Activated T-helper 9 cell treated with anti-CD3 and anti-CD28 coated beads, Interleukin-2, amount 50 U/mL, for 16 hours (primary cell): ENCODE measurements around the gene PIK3R1.
A peak's percentile ranks its signal among the peaks of the same experiment; 100 is the strongest.
"Not testable (repeated sequence)": the region's sequence is repeated elsewhere in the genome, so short reads cannot be mapped to it uniquely, and the experiment has no call there.

Experiments
- DNase-seq: peaks from one replicate; pipeline ENCODE4 v3.0.0-alpha.2; 2020; ENCODE audit warnings: low read depth

Gene PIK3R1

DNA sequence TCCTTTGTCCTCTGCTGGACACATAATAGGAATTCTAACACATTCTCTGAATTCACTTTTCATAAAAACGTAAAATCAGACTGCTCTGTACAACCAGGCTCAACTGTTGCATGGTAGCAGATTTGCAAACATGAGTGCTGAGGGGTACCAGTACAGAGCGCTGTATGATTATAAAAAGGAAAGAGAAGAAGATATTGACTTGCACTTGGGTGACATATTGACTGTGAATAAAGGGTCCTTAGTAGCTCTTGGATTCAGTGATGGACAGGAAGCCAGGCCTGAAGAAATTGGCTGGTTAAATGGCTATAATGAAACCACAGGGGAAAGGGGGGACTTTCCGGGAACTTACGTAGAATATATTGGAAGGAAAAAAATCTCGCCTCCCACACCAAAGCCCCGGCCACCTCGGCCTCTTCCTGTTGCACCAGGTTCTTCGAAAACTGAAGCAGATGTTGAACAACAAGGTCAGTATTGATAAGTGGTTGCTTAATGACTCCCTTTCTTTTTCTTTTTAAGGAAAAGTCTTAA is 11.1 kb downstream of the PIK3R1 start:
- DNase-seq = no peak

- DNase-seq = no peak
These were observed 12.1 kb downstream of the PIK3R1 start for GRCh38 chr5:68227532-68228160.

- DNase-seq = no peak
These were observed 13.9 kb downstream of the PIK3R1 start for GRCh38 chr5:68229416-68229815.

GRCh38 chr5:68230285-68230684 is 14.7 kb downstream of the PIK3R1 start:
- DNase-seq = no peak

GRCh38 chr5:68231414-68232076 is 16.0 kb downstream of the PIK3R1 start:
- no peak for DNase-seq

DNA sequence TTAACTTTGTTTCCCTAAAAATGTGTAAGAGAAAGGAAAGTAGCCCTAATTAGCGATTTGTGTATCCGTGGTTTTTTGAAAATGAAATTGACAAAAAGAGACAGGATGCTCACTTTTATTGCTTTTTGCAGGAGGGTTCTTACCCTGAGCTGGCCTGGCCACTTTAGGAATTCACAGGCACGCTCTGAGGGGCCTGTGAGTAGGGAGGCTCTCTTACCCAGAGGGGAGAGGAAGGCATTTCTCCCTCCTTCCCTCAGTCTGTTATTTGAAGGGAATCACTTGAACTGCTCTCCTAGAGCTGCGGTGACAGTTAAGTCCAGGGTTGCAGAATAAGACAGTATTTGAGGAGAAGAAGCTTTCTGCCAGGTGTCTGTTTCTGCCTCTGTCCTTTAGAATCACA is 16.7 kb downstream of the PIK3R1 start:
- DNase-seq = no peak

- DNase-seq = no peak
These were observed 17.5 kb downstream of the PIK3R1 start for GRCh38 chr5:68233075-68233474.

DNA sequence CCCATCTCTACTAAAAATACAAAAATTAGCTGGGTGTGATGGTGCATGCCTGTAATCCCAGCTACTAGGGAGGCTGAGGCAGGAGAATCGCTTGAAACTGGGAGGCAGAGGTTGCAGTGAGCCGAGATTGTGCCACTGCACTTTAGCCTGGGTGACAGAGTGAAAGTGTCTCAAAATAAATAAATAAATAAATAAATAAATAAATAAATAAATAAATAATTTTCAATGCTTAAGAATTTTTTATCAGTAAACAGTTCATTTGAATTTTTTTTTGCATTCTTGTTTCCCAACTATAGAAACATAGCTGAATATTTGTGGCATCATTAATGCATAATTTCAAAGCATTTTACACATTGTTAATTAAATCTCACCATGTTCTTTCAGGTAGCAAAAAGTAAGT is 19.7 kb downstream of the PIK3R1 start:
- not testable (repeated sequence) for DNase-seq

DNA sequence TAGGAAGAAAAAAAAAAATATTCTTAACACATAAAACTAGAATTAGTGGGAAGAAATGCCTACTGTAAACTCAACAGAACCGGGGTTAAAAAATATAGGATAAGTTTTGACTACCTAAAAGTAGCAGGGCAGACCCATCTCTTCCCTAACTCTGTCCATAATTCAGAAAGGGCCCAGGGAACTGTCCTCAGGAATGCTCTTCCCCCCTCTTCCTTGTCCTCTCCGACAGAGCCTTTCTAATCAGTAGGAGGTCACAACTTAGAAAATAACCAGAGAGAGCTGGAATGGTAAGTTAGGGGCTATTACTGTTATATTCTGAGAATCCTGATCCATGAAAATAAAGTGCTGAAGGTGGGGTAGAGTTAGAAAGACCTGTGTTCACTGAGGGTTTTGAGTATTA is 22.2 kb downstream of the PIK3R1 start:
- DNase-seq = no peak

GRCh38 chr5:68239487-68239886 is 23.9 kb downstream of the PIK3R1 start:
- DNase-seq = peak; percentile 60

DNA sequence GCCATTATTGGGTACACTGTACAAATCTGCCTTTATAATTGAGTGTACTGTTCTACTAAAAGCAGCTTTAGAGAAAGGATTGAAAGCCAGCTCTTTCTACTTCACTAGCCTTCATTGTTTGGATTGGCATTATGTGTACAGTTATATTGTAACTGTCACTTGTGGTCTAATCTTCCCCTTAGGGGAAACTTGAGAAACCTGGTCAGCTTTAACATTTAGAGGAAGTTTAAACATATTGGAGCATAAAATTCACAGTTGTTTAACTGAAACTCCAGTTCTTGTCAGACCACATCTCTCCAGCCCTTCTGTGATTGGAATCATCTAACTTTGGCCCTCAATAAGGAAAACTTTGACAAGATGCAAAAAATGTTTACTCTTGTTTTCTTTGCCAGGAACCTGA is 24.6 kb downstream of the PIK3R1 start:
- no peak for DNase-seq

GRCh38 chr5:68240771-68241170 is 25.2 kb downstream of the PIK3R1 start:
- no peak for DNase-seq

GRCh38 chr5:68242743-68243142 is 27.2 kb downstream of the PIK3R1 start:
- DNase-seq = no peak

- no peak for DNase-seq
These were observed 27.7 kb downstream of the PIK3R1 start for GRCh38 chr5:68243251-68243650.

DNA sequence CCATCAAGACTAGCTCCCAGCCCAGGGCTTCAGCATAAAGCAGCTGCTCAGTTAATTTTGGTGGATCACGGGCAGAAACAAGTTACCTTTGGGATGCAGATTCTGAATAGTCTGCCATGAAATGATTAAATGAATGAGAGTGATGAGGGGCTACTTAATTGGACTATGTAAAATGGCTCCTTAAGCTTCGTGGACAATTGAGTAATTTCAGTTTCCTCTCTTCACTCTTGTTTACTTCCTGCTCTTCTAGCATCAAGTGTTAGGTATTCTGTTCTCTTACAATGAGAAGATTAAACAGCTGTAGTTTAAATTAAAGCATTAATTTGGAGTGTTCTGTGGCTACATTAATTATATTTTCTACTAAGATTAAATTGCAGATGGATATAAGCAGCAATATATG is 28.1 kb downstream of the PIK3R1 start:
- DNase-seq = no peak

- DNase-seq = no peak
These were observed 29.8 kb downstream of the PIK3R1 start for GRCh38 chr5:68245319-68245718.

- no peak for DNase-seq
These were observed 31.2 kb downstream of the PIK3R1 start for GRCh38 chr5:68246802-68247201.

DNA sequence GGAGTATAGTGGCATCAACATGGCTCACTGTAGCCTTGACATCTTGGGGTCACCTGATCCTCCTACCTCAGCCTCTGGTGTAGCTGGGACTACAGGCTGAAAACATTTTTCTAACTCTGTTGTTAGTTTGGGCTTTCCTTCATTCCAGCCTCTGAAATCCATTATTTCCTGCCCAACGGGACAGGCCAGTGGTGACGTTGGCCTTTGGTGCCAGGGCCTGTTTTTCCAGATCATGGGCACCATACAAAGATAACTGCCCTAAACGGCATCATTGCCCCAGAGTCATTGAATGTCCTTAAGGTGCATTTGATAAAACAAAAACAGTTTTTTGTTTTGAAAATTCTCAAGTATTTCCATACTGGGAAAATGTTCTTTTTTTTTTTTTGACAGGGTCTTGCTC is 32.1 kb downstream of the PIK3R1 start:
- no peak for DNase-seq

DNA sequence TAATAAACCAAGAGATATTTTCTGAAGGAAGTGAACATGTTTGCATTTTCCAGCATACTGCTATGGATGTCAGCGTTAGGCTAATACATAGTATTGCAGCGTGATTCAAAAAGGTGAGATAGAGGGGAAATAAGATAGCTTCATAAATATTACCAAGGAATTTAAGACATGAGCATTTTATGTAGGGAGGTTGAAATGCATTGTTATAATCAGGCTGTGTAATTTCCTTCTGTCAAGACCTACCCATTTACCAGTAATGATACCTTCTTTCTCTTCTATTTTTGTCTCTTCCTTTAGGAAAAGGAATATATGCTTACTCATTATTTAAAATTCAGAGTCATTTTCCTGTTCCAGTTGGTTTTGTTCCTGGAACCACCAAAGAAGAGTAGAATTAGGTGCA is 33.3 kb downstream of the PIK3R1 start:
- no peak for DNase-seq

DNA sequence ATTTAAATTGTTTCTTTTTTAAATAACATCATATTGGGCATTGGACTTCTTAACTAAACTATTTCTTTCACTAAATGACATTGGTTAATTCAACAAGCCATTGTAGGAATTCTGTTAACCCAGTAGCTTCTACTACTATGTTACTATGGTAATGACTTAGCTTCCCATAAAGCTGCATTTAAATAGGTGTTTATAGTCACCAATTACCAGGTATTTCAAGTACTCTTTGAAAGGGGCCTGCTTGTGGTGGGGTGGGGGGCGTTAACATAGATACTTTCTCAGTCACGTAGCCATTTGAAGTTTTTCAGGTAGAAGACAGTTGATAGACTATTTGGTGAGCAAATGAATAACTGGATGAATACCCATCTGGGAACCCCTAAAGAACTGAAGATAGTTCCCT is 34.0 kb downstream of the PIK3R1 start:
- DNase-seq = no peak

- DNase-seq = no peak
These were observed 35.2 kb downstream of the PIK3R1 start for GRCh38 chr5:68250661-68251298.

DNA sequence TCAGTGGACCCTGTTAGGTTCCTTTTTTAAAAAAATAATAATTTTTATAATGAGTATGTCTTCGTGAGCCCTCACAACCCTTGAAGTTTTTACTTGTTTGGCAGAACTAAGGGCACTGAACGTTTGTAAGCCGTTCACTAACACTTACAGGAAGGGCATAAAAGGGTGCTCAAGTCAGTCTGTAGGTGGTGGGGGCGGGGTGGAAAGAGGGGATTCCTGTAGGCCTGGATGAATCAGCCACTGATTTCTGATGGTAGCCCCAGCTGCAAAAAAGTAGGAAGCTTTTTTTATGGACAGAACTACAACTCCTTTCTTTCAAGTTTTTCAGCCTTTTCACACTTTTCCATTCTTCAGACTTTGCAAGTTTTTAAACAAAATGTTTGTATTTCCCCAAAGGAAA is 35.8 kb downstream of the PIK3R1 start:
- peak; percentile 55 for DNase-seq

DNA sequence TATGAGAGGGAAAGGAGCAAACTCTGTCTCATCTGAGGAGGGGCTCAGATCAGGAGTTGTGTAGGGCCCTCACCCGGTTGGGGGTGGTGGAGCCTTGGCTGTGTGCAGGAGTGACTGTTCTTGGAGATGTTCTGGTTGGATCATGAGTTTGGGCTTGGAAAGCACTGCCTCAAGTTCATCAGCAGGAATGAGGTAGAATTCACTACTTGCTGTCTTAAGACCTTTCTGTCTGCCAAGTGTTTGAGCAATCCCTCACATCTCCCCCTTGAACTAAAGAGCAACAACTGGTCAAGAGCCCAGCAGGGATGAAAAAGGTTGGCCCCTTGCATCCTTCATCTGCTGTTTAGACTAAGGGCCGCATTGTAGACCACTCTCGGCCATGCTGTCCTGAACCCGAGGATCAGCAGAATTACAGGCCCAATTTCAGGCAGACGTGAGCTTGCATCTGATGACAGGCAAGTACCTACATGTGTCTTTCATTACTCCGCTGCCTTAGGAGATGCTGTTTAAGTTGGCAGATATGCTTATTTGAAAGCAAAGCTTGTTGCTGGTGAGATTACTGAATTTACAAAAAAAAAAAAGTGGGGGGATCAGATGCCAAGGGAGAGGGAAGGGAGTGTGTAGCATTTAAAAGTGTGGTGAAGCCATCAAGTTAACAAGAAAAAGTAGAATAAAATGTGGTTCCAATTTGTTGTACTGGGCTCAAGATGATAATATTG is 36.4 kb downstream of the PIK3R1 start:
- DNase-seq = no peak
